IMR-90 (cell line): ENCODE data around the gene ITPK1. TPM values are rescaled to one million over a fixed set of nuclear protein-coding genes. Genes with fewer than 3 reads are reported as not detected.
"Not testable (repeated sequence)": the region's sequence is repeated elsewhere in the genome, so short reads cannot be mapped to it uniquely, and the experiment has no call there.

Source experiments
- ATAC-seq: fragments of 200-7000 bp; cut with Tn5 transposase; 2 replicates; pipeline ENCODE4 v1.9.1; 2020; ENCODE audit warnings: low read depth, mild to moderate bottlenecking, moderate library complexity
- BruUV-seq: library from RNA; stranded (reverse); fragments of 400-500 nt; replicated peaks from 2 replicates; lab custom pipeline; 2021; lab: Mats Ljungman, UMichigan
- CTCF ChIA-PET: fragments of 300-600 bp; formaldehyde crosslinking; extraction: SDS; loops from one replicate; lab custom pipeline; 2021; ENCODE audit warnings: antibody characterized with exemption; lab: Yijun Ruan, JAX
- POLR2A ChIA-PET: fragments of 300-600 bp; sonication (Branson Sonifier 250); formaldehyde crosslinking; loops from one replicate; lab custom pipeline; 2022; ENCODE audit warnings: antibody characterized with exemption; ENCODE audit not compliant: unreplicated experiment; lab: Charles Lee
- DNase-seq: peaks from one replicate; pipeline ENCODE4 v3.0.0; 2013
- H2AFZ ChIP-seq: replicated peaks from 2 replicates; pipeline ENCODE3; 2013; ENCODE audit warnings: low read length, mild to moderate bottlenecking; ENCODE audit not compliant: poor library complexity
- H2AK5ac ChIP-seq: 2 replicates; pipeline ENCODE4 v1.6.1; 2013; ENCODE audit warnings: low read depth, low read length, inconsistent platforms
- H2AK9ac ChIP-seq: replicated peaks from 2 replicates; pipeline ENCODE3; 2013; ENCODE audit warnings: mild to moderate bottlenecking, low read depth, low read length, moderate library complexity; ENCODE audit not compliant: poor library complexity
- H2BK120ac ChIP-seq: 2 replicates; pipeline ENCODE4 v1.6.1; 2013; ENCODE audit warnings: low read depth, low read length, inconsistent platforms
- H2BK15ac ChIP-seq: 3 replicates; pipeline ENCODE4 v1.6.1; 2013; ENCODE audit warnings: low read depth, low read length, inconsistent platforms
- H2BK20ac ChIP-seq: 2 replicates; pipeline ENCODE4 v1.6.1; 2013; ENCODE audit warnings: low read depth, mild to moderate bottlenecking, inconsistent platforms, low read length, moderate library complexity
- H2BK5ac ChIP-seq: 2 replicates; pipeline ENCODE4 v1.6.1; 2013; ENCODE audit warnings: mild to moderate bottlenecking, low read depth, low read length, inconsistent platforms; ENCODE audit not compliant: poor library complexity, severe bottlenecking
- H3K14ac ChIP-seq: replicated peaks from 2 replicates; pipeline ENCODE4 v1.6.1; 2013; ENCODE audit warnings: low read depth, low read length, inconsistent platforms
- H3K18ac ChIP-seq: 2 replicates; pipeline ENCODE4 v1.6.1; 2013; ENCODE audit warnings: low read depth, low read length, control low read depth
- H3K23ac ChIP-seq: 2 replicates; pipeline ENCODE4 v1.6.1; 2013; ENCODE audit warnings: low read depth, low read length, inconsistent platforms
- H3K27ac ChIP-seq: 2 replicates; pipeline ENCODE4 v1.5.1; 2013; ENCODE audit warnings: mild to moderate bottlenecking, control low read depth, low read length; ENCODE audit not compliant: insufficient read depth
- H3K27me3 ChIP-seq: 2 replicates; pipeline ENCODE4 v1.6.1; 2013; ENCODE audit warnings: low read length; ENCODE audit not compliant: control insufficient read depth, insufficient read depth
- H3K36me3 ChIP-seq: 2 replicates; pipeline ENCODE4 v1.6.1; 2013; ENCODE audit warnings: low read length, mixed read lengths; ENCODE audit not compliant: control insufficient read depth, insufficient read depth
- H3K4ac ChIP-seq: 2 replicates; pipeline ENCODE4 v1.6.1; 2013; ENCODE audit warnings: low read depth, low read length, inconsistent platforms
- H3K4me1 ChIP-seq: 2 replicates; pipeline ENCODE4 v1.6.1; 2013; ENCODE audit warnings: low read length, mixed read lengths; ENCODE audit not compliant: control insufficient read depth, insufficient read depth
- H3K4me2 ChIP-seq: 2 replicates; pipeline ENCODE4 v1.6.1; 2013; ENCODE audit warnings: low read depth, mild to moderate bottlenecking, control low read depth, low read length, moderate library complexity
- H3K4me3 ChIP-seq: 2 replicates; pipeline ENCODE4 v1.5.1; 2013; ENCODE audit warnings: low read depth, mild to moderate bottlenecking, control low read depth, low read length, moderate library complexity; ENCODE audit not compliant: insufficient read depth
- H3K56ac ChIP-seq: 2 replicates; pipeline ENCODE4 v1.6.1; 2013; ENCODE audit warnings: low read length, inconsistent platforms; ENCODE audit not compliant: insufficient read depth; ENCODE audit errors: extremely low read depth
- H3K79me1 ChIP-seq, 2 experiments: 2 replicates each; pipeline ENCODE4 v1.6.1; 2013; ENCODE audit warnings: low read length in 2 of 2, inconsistent platforms in 1 of 2, low read depth in 1 of 2
- H3K9ac ChIP-seq: 2 replicates; pipeline ENCODE4 v1.6.1; 2013; ENCODE audit warnings: low read depth, low read length, control low read depth
- H3K9me1 ChIP-seq: 2 replicates; pipeline ENCODE4 v1.6.1; 2013; ENCODE audit warnings: low read length, inconsistent platforms; ENCODE audit not compliant: insufficient read depth
- H3K9me3 ChIP-seq: 2 replicates; pipeline ENCODE4 v1.6.1; 2013; ENCODE audit warnings: low read length; ENCODE audit not compliant: control insufficient read depth, insufficient read depth
- H4K20me1 ChIP-seq: 2 replicates; pipeline ENCODE4 v1.6.1; 2013; ENCODE audit warnings: low read length, inconsistent platforms; ENCODE audit not compliant: insufficient read depth
- H4K5ac ChIP-seq: 2 replicates; pipeline ENCODE4 v1.6.1; 2013; ENCODE audit warnings: mild to moderate bottlenecking, low read depth, low read length, control low read depth
- H4K8ac ChIP-seq, 2 experiments: 2 replicates each; pipeline ENCODE4 v1.6.1; 2013; ENCODE audit warnings: low read depth in 2 of 2, low read length in 2 of 2, control low read depth in 1 of 2, inconsistent platforms in 1 of 2
- H4K91ac ChIP-seq: 2 replicates; pipeline ENCODE4 v1.6.1; 2013; ENCODE audit warnings: low read depth, low read length, inconsistent platforms; ENCODE audit not compliant: insufficient read depth
- WGBS, 2 experiments: methylation state at CpG; one replicate each; pipeline versions ENCODE4 v1.1.5 to v1.1.7; 2013; ENCODE audit warnings: missing lambda C conversion rate in 2 of 2; ENCODE audit not compliant: insufficient read length in 1 of 2; ENCODE audit errors: extremely low coverage in 2 of 2; 5-methylcytosine and 5-hydroxymethylcytosine counted together
- dilution Hi-C: fragments of 300-500 bp; cut with HindIII; formaldehyde crosslinking; loops from one replicate; pipeline ENCODE4 v1.14.3; 2018; ENCODE audit warnings: low sequenced_read_pairs; ENCODE audit not compliant: unreplicated experiment
- in situ Hi-C: fragments of 300-500 bp; cut with MboI; formaldehyde crosslinking; loops from 3 replicates; pipeline ENCODE4 v1.14.3; 2019; ENCODE audit warnings: low sequenced_read_pairs, inconsistent platforms, mixed read lengths
- intact Hi-C: fragments of 100-400 bp; cut with micrococcal nuclease; formaldehyde crosslinking; loops from 2 replicates; pipeline ENCODE4 v1.10.0; 2022
- polyA plus RNA-seq, 3 experiments: library from polyadenylated mRNA; depleted of rRNA; stranded (reverse); fragments of >200 nt; gene quantifications; 2 replicates each; pipeline ENCODE4 v1.2.3, GENCODE V29; 2012; ENCODE audit warnings: low replicate concordance in 1 of 3
- total RNA-seq: library from RNA; depleted of rRNA; stranded (reverse); fragments of >200 nt; gene quantifications from 2 replicates; pipeline ENCODE4 v1.2.3, GENCODE V29; 2012

The ITPK1 gene
- total and polyA plus RNA-seq, 2 of the 4 experiments (the other 2 are of a cell fraction): 21.7 to 26.9 TPM

DNA sequence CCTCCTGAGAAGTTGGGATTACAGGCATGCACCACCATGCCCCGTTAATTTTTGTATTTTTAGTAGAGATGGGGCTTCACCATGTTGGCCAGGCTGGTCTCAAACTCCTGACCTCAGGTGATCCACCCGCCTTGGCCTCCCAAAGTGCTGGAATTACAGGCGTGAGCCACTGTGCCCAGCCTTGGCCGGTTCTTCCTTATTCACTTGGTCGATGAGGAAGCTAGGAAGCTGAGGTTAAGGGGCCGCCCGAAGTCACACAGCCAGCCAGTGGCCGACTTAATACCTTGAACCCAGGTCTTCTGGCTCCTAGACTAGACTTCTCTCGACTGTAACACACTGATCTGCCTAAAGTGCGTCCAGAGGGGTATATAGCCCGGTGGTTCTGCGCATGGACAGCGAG lies 20.8 kb upstream of the ITPK1 start:
- H2AK9ac ChIP-seq, dilution Hi-C loops, H3K79me1 ChIP-seq, H3K9me3 ChIP-seq, H3K18ac ChIP-seq, H3K9ac ChIP-seq, H2BK15ac ChIP-seq, H2BK120ac ChIP-seq, H3K14ac ChIP-seq, H3K4me1 ChIP-seq, H4K20me1 ChIP-seq, H2AFZ ChIP-seq, H3K27ac ChIP-seq, ATAC-seq, H3K23ac ChIP-seq, H3K56ac ChIP-seq, H2AK5ac ChIP-seq, H2BK20ac ChIP-seq, BruUV-seq, H3K27me3 ChIP-seq, H3K4me2 ChIP-seq, H4K5ac ChIP-seq, H3K36me3 ChIP-seq, H3K4ac ChIP-seq, H3K4me3 ChIP-seq, DNase-seq, H4K91ac ChIP-seq, H3K9me1 ChIP-seq, H2BK5ac ChIP-seq, H4K8ac ChIP-seq: not testable (repeated sequence)
- ChIA-PET CTCF (interaction anchor here (1.0 kb wide), 1 partner anchor 23 kb away, joined by 3 read pairs; no protein-coding TSS in a partner anchor), POLR2A (interaction anchor here (0.5 kb wide), 1 partner anchor 181 kb away, joined by 3 read pairs; no protein-coding TSS in a partner anchor)
- WGBS, 2 experiments: no CpG with 5 or more reads among the region's 13 CpGs
- intact Hi-C loops: loop anchor here (10.0 kb wide), 1 partner anchor 302 kb away; no protein-coding TSS in a partner anchor
- in situ Hi-C loops: loop anchor here (5.0 kb wide), 1 partner anchor 184 kb away; no protein-coding TSS in a partner anchor
